ENCODE results near the gene NECTIN4. TPM values are rescaled to one million over a fixed set of nuclear protein-coding genes. Genes with fewer than 3 reads are reported as not detected.

NECTIN4 gene
- total and polyA plus RNA-seq, 2 of the 8 experiments (the other 6 are each of a cell fraction or from before 2014, with no cell fraction given) = 0.19 to 0.71 TPM

- H3K14ac ChIP-seq (ENCODE audit: insufficient read length) = no peak overlapping the region
- no peak overlapping the region for H2BK120ac ChIP-seq (replicated peaks; ENCODE audit: low read depth, low read length)
- DNase-seq (ENCODE audit: low read depth in 1 of 2, low spot score in 2 of 2) (no peak), FAIRE-seq (no peak)
- H3K4me3 ChIP-seq (ENCODE audit: extremely low read depth in 1 of 4, insufficient read depth in 2 of 4, low read depth in 3 of 4, low read length in 4 of 4) = no peak overlapping the region
- no peak overlapping the region for H3K27ac ChIP-seq (ENCODE audit: low read depth, low read length)
- H3K9ac ChIP-seq (replicated peaks in 1 of 4; ENCODE audit: extremely low read depth in 1 of 4, low read depth in 3 of 4, low read length in 3 of 4) = no peak overlapping the region
- H3K18ac ChIP-seq (ENCODE audit: extremely low read depth, low read length) = no peak overlapping the region
- no peak overlapping the region for H2AK5ac ChIP-seq (ENCODE audit: low read depth, low read length)
- peaks cover 0 to 3% of the 10 kb centered on the region in 2 experiments for H4K20me1 ChIP-seq (replicated peaks in 1 of 2; ENCODE audit: control insufficient read depth in 1 of 2, insufficient read depth in 2 of 2, low read length in 2 of 2)
- no peak overlapping the region for H4K91ac ChIP-seq (replicated peaks; ENCODE audit: insufficient read length, low read length)
- WGBS, 2 experiments (ENCODE audit: extremely low coverage in 1 of 2, insufficient coverage in 1 of 2, insufficient read length in 1 of 2, insufficient replicate concordance in 2 of 2, low coverage in 1 of 2, low lambda C conversion rate in 2 of 2, missing lambda C conversion rate in 1 of 2) = 90% methylated on average over 19 of the region's 19 CpGs; no CpG with 5 or more reads in 1 of the 2 experiments
- H3K23me2 ChIP-seq (ENCODE audit: low read depth, low read length) = no peaks in the 10 kb centered on the region
- no peak overlapping the region for H3K56ac ChIP-seq (replicated peaks; ENCODE audit: insufficient read length, low read depth, low read length)
- no peak overlapping the region for H3K4me2 ChIP-seq (ENCODE audit: insufficient read depth in 1 of 2, low read depth in 2 of 2, low read length in 2 of 2)
- no peak overlapping the region for H2BK20ac ChIP-seq (ENCODE audit: low read length)
- no peaks in the 10 kb centered on the region for H3K27me3 ChIP-seq (replicated peaks in 1 of 4; ENCODE audit: control insufficient read depth in 3 of 4, extremely low read depth in 1 of 4, insufficient read depth in 3 of 4, low read length in 3 of 4)
- H4K5ac ChIP-seq (ENCODE audit: insufficient read length, low read depth, low read length) = no peak overlapping the region
- H3K79me2 ChIP-seq (ENCODE audit: control insufficient read depth in 1 of 2, insufficient read depth in 2 of 2, low read length in 2 of 2) = no peaks in the 10 kb centered on the region
- H2BK15ac ChIP-seq (ENCODE audit: low read length) = no peak overlapping the region
- no peak overlapping the region for H3K4ac ChIP-seq (replicated peaks; ENCODE audit: insufficient read length, low read depth, low read length)
- no peak overlapping the region for H3K23ac ChIP-seq (ENCODE audit: insufficient read length)
- H3K9me3 ChIP-seq (ENCODE audit: insufficient read depth in 2 of 2, low read depth in 1 of 2, low read length in 1 of 2) = no peaks in the 10 kb centered on the region
- H2AFZ ChIP-seq (ENCODE audit: low read length) = no peak overlapping the region
- no peak overlapping the region for H2BK5ac ChIP-seq (ENCODE audit: low read depth, low read length)
- H2BK12ac ChIP-seq (ENCODE audit: low read depth, low read length) = no peak overlapping the region
- H3K36me3 ChIP-seq (ENCODE audit: control insufficient read depth in 2 of 4, insufficient read depth in 4 of 4, low read length in 3 of 4) = no peaks in the 10 kb centered on the region
- CTCF ChIA-PET (ENCODE audit: partially characterized antibody) = interaction anchor here (0.7 to 17.8 kb wide), 11 partner anchors 11 to 67 kb away, joined by 3 to 282 read pairs (median 8); partner anchors contain the start of genes KLHDC9, NECTIN4, NIT1 and PFDN2
- H3K79me1 ChIP-seq (ENCODE audit: low read depth, low read length) = no peaks in the 10 kb centered on the region
- no peak overlapping the region for H4K8ac ChIP-seq (ENCODE audit: extremely low read depth, insufficient read depth, low read length)
- peaks cover 0 to 8% (median 3%) of the 10 kb centered on the region in 4 experiments; a peak in 3 of 7 replicates for H3K4me1 ChIP-seq (replicated peaks in 1 of 4; ENCODE audit: control insufficient read depth in 3 of 4, insufficient read depth in 4 of 4, low read length in 3 of 4)
- POLR2A ChIA-PET (ENCODE audit: partially characterized antibody) = interaction anchor here (1.5 kb wide), 1 partner anchor 59 kb away, joined by 6 read pairs; the partner anchor contains the start of gene DEDD
- TF ChIP-seq JUN (IDR thresholded peaks at IDR 0.05; ENCODE audit: low read depth, low read length) (no peak), CHD2 (IDR thresholded peaks at IDR 0.05; ENCODE audit: low read length) (no peak), CTCF (IDR thresholded peaks at IDR 0.05; ENCODE audit: control extremely low read depth in 1 of 3, insufficient read depth in 1 of 3, low read depth in 1 of 3, low read length in 3 of 3) (no peak), ATF3 (IDR thresholded peaks at IDR 0.05; ENCODE audit: insufficient read depth, low read depth, low read length) (no peak), RFX5 (IDR thresholded peaks at IDR 0.05; ENCODE audit: borderline replicate concordance, low read depth, low read length) (no peak), ASH2L (IDR thresholded peaks at IDR 0.05; ENCODE audit: low read length) (no peak)
Observed at GRCh38 chr1:161072751-161073449, 16.5 kb downstream of the NECTIN4 start.
